ENCODE data around the gene MAP2K2.

DNA sequence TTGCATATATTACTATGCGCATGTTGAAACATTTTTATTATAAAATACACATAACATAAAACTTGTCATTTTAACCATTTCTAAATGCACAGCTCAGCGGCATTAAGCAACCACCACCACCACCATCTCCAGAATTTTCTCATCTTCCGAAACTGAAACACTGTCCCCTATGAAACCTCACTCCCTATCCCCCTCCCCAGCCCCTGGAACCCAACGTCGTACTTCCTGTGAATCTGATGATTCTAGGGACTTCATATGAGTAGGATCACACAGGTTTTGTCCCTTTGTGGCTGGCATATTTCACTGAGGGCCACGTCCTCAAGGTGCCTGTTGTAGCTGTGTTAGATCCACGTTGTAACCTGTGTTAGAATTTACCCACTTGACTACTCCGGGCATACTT lies 716 bp upstream of the MAP2K2 start:
- TF ChIP-seq, protein P1, sequence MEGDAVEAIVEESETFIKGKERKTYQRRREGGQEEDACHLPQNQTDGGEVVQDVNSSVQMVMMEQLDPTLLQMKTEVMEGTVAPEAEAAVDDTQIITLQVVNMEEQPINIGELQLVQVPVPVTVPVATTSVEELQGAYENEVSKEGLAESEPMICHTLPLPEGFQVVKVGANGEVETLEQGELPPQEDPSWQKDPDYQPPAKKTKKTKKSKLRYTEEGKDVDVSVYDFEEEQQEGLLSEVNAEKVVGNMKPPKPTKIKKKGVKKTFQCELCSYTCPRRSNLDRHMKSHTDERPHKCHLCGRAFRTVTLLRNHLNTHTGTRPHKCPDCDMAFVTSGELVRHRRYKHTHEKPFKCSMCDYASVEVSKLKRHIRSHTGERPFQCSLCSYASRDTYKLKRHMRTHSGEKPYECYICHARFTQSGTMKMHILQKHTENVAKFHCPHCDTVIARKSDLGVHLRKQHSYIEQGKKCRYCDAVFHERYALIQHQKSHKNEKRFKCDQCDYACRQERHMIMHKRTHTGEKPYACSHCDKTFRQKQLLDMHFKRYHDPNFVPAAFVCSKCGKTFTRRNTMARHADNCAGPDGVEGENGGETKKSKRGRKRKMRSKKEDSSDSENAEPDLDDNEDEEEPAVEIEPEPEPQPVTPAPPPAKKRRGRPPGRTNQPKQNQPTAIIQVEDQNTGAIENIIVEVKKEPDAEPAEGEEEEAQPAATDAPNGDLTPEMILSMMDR (IDR thresholded peaks at IDR 0.05), result no peak
- TF ChIP-seq POLR2AphosphoS5 (IDR thresholded peaks at IDR 0.05) (no peak), POLR2A (IDR thresholded peaks at IDR 0.05) (no peak)
